Mesenchymal stem cell (in vitro differentiated cells and primary cell): Measurements from ENCODE around the gene EPB41L2.

Experiments
- DNase-seq: peaks from one replicate; pipeline ENCODE4 v3.0.0-alpha.2; 2013
- H2AFZ ChIP-seq: one replicate; pipeline ENCODE4 v1.6.1; 2013; ENCODE audit warnings: low read depth, mild to moderate bottlenecking, control low read depth, inconsistent platforms, low read length, moderate library complexity
- H2AK5ac ChIP-seq: 2 replicates; pipeline ENCODE4 v1.6.1; 2013; ENCODE audit warnings: low read length, moderate library complexity, mild to moderate bottlenecking, inconsistent platforms; ENCODE audit not compliant: severe bottlenecking
- H2BK120ac ChIP-seq: one replicate; pipeline ENCODE4 v1.6.1; 2013; ENCODE audit warnings: low read depth, mild to moderate bottlenecking, inconsistent platforms, low read length, moderate library complexity
- H2BK12ac ChIP-seq, 2 experiments: one replicate each; pipeline ENCODE4 v1.6.1; 2013; ENCODE audit warnings: inconsistent platforms in 2 of 2, low read length in 2 of 2, mild to moderate bottlenecking in 2 of 2, moderate library complexity in 2 of 2, control low read depth in 1 of 2
- H2BK15ac ChIP-seq: one replicate; pipeline ENCODE4 v1.6.1; 2013; ENCODE audit warnings: mild to moderate bottlenecking, low read depth, inconsistent platforms; ENCODE audit not compliant: poor library complexity, severe bottlenecking
- H2BK5ac ChIP-seq: 2 replicates; pipeline ENCODE4 v1.6.1; 2013; ENCODE audit warnings: low read depth, mild to moderate bottlenecking, low read length, control low read depth, inconsistent platforms; ENCODE audit not compliant: poor library complexity, severe bottlenecking
- H3K14ac ChIP-seq, 2 experiments: one replicate each; pipeline ENCODE4 v1.6.1; 2013; ENCODE audit warnings: inconsistent platforms in 2 of 2, low read length in 2 of 2, control low read depth in 1 of 2, mild to moderate bottlenecking in 1 of 2, moderate library complexity in 1 of 2
- H3K18ac ChIP-seq, 2 experiments: one replicate each; pipeline ENCODE4 v1.6.1; 2013; ENCODE audit warnings: inconsistent platforms in 2 of 2, low read length in 2 of 2, control low read depth in 1 of 2, low read depth in 1 of 2, mild to moderate bottlenecking in 1 of 2
- H3K23ac ChIP-seq, 2 experiments: one replicate each; pipeline ENCODE4 v1.6.1; 2013; ENCODE audit warnings: inconsistent platforms in 2 of 2, low read length in 2 of 2, mild to moderate bottlenecking in 2 of 2, moderate library complexity in 2 of 2, control low read depth in 1 of 2
- H3K27ac ChIP-seq: 2 replicates; pipeline ENCODE4 v1.5.1; 2013; ENCODE audit warnings: mild to moderate bottlenecking, moderate library complexity, low read length, control low read depth, inconsistent platforms; ENCODE audit not compliant: poor library complexity, severe bottlenecking
- H3K27me3 ChIP-seq, 2 experiments: 2 replicates each; pipeline versions ENCODE4 v1.6.1 to v1.7.0; 2013; ENCODE audit warnings: low read length in 2 of 2, mild to moderate bottlenecking in 2 of 2, moderate library complexity in 2 of 2, control low read depth in 1 of 2, inconsistent platforms in 1 of 2; ENCODE audit not compliant: control insufficient read depth in 1 of 2, insufficient read depth in 1 of 2
- H3K36me3 ChIP-seq, 2 experiments: 2 replicates each; pipeline versions ENCODE4 v1.6.1 to v1.7.0; 2013; ENCODE audit warnings: low read length in 2 of 2, control low read depth in 1 of 2, inconsistent platforms in 1 of 2, low read depth in 1 of 2, mild to moderate bottlenecking in 1 of 2; ENCODE audit not compliant: insufficient read depth in 2 of 2, control insufficient read depth in 1 of 2
- H3K4ac ChIP-seq, 2 experiments: one replicate each; pipeline ENCODE4 v1.6.1; 2013; ENCODE audit warnings: inconsistent platforms in 2 of 2, low read length in 2 of 2, mild to moderate bottlenecking in 2 of 2, moderate library complexity in 2 of 2, control low read depth in 1 of 2, low read depth in 1 of 2
- H3K4me1 ChIP-seq: 2 replicates; pipeline ENCODE4 v1.6.1; 2013; ENCODE audit warnings: low read depth, low read length, control low read depth; ENCODE audit not compliant: control insufficient read depth, insufficient read depth
- H3K4me2 ChIP-seq: 2 replicates; pipeline ENCODE4 v1.6.1; 2013; ENCODE audit warnings: low read length, mild to moderate bottlenecking, inconsistent platforms; ENCODE audit not compliant: poor library complexity, severe bottlenecking
- H3K4me3 ChIP-seq, 2 experiments: 2 replicates each; pipeline versions ENCODE4 v1.5.1 to v1.7.0; 2013; ENCODE audit warnings: low read length in 2 of 2, mild to moderate bottlenecking in 2 of 2, control low read depth in 1 of 2, low read depth in 1 of 2; ENCODE audit not compliant: insufficient read depth in 1 of 2
- H3K79me1 ChIP-seq: replicated peaks from 2 replicates; pipeline ENCODE4 v1.6.1; 2013; ENCODE audit warnings: mild to moderate bottlenecking, control low read depth, low read length, inconsistent platforms; ENCODE audit not compliant: poor library complexity, severe bottlenecking
- H3K9ac ChIP-seq: 2 replicates; pipeline ENCODE4 v1.7.0; 2013; ENCODE audit warnings: mild to moderate bottlenecking, low read length, moderate library complexity
- H3K9me3 ChIP-seq: 2 replicates; pipeline ENCODE4 v1.7.0; 2013; ENCODE audit warnings: mild to moderate bottlenecking, low read length; ENCODE audit not compliant: control insufficient read depth
- H4K8ac ChIP-seq: one replicate; pipeline ENCODE4 v1.6.1; 2013; ENCODE audit warnings: inconsistent platforms, mild to moderate bottlenecking, low read length, moderate library complexity
- H4K91ac ChIP-seq: one replicate; pipeline ENCODE4 v1.6.1; 2013; ENCODE audit warnings: mild to moderate bottlenecking, low read length, inconsistent platforms
- WGBS: methylation state at CpG from one replicate; pipeline ENCODE4 v1.1.7; 2013; ENCODE audit warnings: mixed read lengths; 5-methylcytosine and 5-hydroxymethylcytosine counted together

Gene EPB41L2

GRCh38 chr6:131007286-131007685, 55.8 kb downstream of the EPB41L2 start:
- DNase-seq, result no peak
- no peak overlapping the region for H3K27ac ChIP-seq
- no peak overlapping the region for H2BK12ac ChIP-seq
- H2AK5ac ChIP-seq, result no peak overlapping the region
- peaks cover 13% of the 10 kb centered on the region for H3K9me3 ChIP-seq
- H3K79me1 ChIP-seq, result peaks cover 50% of the 10 kb centered on the region
- H4K8ac ChIP-seq, result no peak overlapping the region
- no peak overlapping the region for H3K4me3 ChIP-seq
- no peaks in the 10 kb centered on the region for H3K4me1 ChIP-seq
- H3K36me3 ChIP-seq, result peaks cover 0 to 7% of the 10 kb centered on the region in 2 experiments
- H3K4ac ChIP-seq, result no peak overlapping the region
- no peak overlapping the region for H3K4me2 ChIP-seq
- no peak overlapping the region for H3K23ac ChIP-seq
- no peak overlapping the region for H2BK5ac ChIP-seq
- no peaks in the 10 kb centered on the region for H3K27me3 ChIP-seq
- H4K91ac ChIP-seq, result no peak overlapping the region
- H3K14ac ChIP-seq, result no peak overlapping the region
- H2AFZ ChIP-seq, result no peak overlapping the region
- H3K18ac ChIP-seq, result no peak overlapping the region
- H3K9ac ChIP-seq, result no peak overlapping the region
- WGBS, result 98% methylated on average over 5 of the region's 5 CpGs
- H2BK120ac ChIP-seq, result no peak overlapping the region
- H2BK15ac ChIP-seq, result no peak overlapping the region

- no peak overlapping the region for H2BK15ac ChIP-seq
- H3K4me3 ChIP-seq, result no peak overlapping the region
- peaks cover 0 to 7% of the 10 kb centered on the region in 2 experiments for H3K36me3 ChIP-seq
- H3K4me1 ChIP-seq, result no peaks in the 10 kb centered on the region
- H2AK5ac ChIP-seq, result no peak overlapping the region
- H3K9ac ChIP-seq, result no peak overlapping the region
- H3K18ac ChIP-seq, result no peak overlapping the region
- DNase-seq, result peak; percentile 24
- H3K14ac ChIP-seq, result no peak overlapping the region
- H2BK120ac ChIP-seq, result no peak overlapping the region
- no peak overlapping the region for H4K91ac ChIP-seq
- no peak overlapping the region for H2BK12ac ChIP-seq
- no peak overlapping the region for H4K8ac ChIP-seq
- peaks cover 13% of the 10 kb centered on the region for H3K9me3 ChIP-seq
- no peak overlapping the region for H3K23ac ChIP-seq
- H3K4ac ChIP-seq, result no peak overlapping the region
- WGBS, result 56% methylated on average over 3 of the region's 3 CpGs
- no peak overlapping the region for H3K27ac ChIP-seq
- H2AFZ ChIP-seq, result no peak overlapping the region
- H3K4me2 ChIP-seq, result no peak overlapping the region
- H2BK5ac ChIP-seq, result no peak overlapping the region
- peaks cover 45% of the 10 kb centered on the region for H3K79me1 ChIP-seq
- H3K27me3 ChIP-seq, result no peaks in the 10 kb centered on the region
Observed at GRCh38 chr6:131005439-131006016, 57.5 kb downstream of the EPB41L2 start.

- Histone ChIP-seq H2BK5ac (no peak overlapping the region), H3K79me1 (peaks cover 44% of the 10 kb centered on the region), H3K27me3 (no peaks in the 10 kb centered on the region), H3K9me3 (peaks cover 13% of the 10 kb centered on the region), H4K91ac (no peak overlapping the region), H2BK120ac (no peak overlapping the region), H3K36me3 (peaks cover 0 to 7% of the 10 kb centered on the region in 2 experiments), H4K8ac (no peak overlapping the region), H3K4me2 (no peak overlapping the region), H3K4me1 (no peaks in the 10 kb centered on the region), H3K4ac (no peak overlapping the region), H3K14ac (no peak overlapping the region), H3K23ac (no peak overlapping the region), H2AFZ (no peak overlapping the region), H3K9ac (no peak overlapping the region), H3K27ac (no peak overlapping the region), H3K4me3 (no peak overlapping the region), H2BK15ac (no peak overlapping the region), H2BK12ac (no peak overlapping the region), H3K18ac (peak overlapping the region in 1 of 2 experiments; percentile 67), H2AK5ac (no peak overlapping the region)
- 14% methylated on average over 1 of the region's 2 CpGs for WGBS
- no peak for DNase-seq
Observed at GRCh38 chr6:131004936-131005335, 58.1 kb downstream of the EPB41L2 start.

- DNase-seq, result no peak
- H3K36me3 ChIP-seq, result peaks cover 0 to 7% of the 10 kb centered on the region in 2 experiments
- WGBS, result 86% methylated on average over 1 of the region's 1 CpG
Observed at GRCh38 chr6:131004387-131004755, 58.7 kb downstream of the EPB41L2 start.

More at GRCh38 chr6:131004387-131004755, 58.7 kb downstream of the EPB41L2 start:
- no peak overlapping the region for H4K8ac ChIP-seq
- peaks cover 41% of the 10 kb centered on the region for H3K79me1 ChIP-seq
- no peaks in the 10 kb centered on the region for H3K27me3 ChIP-seq
- peak overlapping the region in 1 of 2 experiments; percentile 67 for H3K18ac ChIP-seq
- no peak overlapping the region for H3K4me3 ChIP-seq
- no peaks in the 10 kb centered on the region for H3K4me1 ChIP-seq
- H3K9ac ChIP-seq, result no peak overlapping the region
- H3K14ac ChIP-seq, result no peak overlapping the region
- no peak overlapping the region for H2BK5ac ChIP-seq
- no peak overlapping the region for H3K23ac ChIP-seq
- no peak overlapping the region for H3K4ac ChIP-seq
- no peak overlapping the region for H2BK120ac ChIP-seq
- no peak overlapping the region for H2BK12ac ChIP-seq
- no peak overlapping the region for H2AFZ ChIP-seq
- no peak overlapping the region for H2AK5ac ChIP-seq
- no peak overlapping the region for H3K4me2 ChIP-seq
- no peak overlapping the region for H2BK15ac ChIP-seq
- peaks cover 13% of the 10 kb centered on the region for H3K9me3 ChIP-seq
- no peak overlapping the region for H4K91ac ChIP-seq
- H3K27ac ChIP-seq, result no peak overlapping the region
